HL-60/S4 treated with phorbol 12-myristate 13-acetate at 8.2 ng/mL for 4 days and 3 days (cell line): ENCODE data around the gene VANGL1.

ENCODE experiments used
- in situ Hi-C: fragments of 300-500 bp; cut with MboI; formaldehyde crosslinking; loops from 2 replicates; pipeline ENCODE4 v1.15.0; 2022; ENCODE audit warnings: low sequenced_read_pairs

Gene VANGL1

DNA sequence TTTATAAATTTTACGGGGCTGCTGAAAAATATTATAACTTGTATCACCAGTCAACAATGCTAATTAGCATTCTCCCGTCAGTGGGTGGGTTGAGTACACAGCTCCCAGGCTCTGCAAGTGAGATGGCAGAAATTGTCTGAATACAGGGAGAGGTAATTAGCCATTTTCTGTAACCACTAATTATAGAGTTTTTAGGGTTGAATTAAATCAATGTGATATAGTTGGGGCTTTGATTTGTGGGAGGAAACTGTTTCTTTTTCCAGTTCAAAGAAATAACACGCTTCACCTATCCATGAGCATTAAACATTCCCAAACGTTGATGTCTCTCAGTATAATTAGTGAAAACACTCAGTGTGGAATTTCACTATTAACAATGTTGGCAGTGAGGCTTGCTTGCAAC is 1.5 kb downstream of the VANGL1 start:
- in situ Hi-C loops = no loop called here

DNA sequence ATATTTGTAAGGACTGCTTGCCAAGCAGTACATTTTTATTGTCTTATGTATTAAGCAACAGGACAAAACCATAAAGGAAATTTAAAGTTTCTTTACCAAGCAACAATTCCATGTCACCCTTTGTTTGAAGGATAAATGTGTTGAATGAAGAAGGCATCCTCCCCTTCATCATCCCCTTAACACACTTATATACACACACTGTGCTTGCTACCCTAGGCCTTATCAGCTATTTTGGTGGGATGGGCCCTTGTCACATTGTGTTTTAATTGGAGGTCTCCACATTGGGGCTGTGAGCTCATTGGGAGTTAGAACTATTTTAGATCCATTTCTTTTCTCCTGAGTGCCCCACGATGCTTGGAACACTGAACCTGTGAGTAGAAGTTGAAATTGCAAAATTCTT is 1.9 kb downstream of the VANGL1 start:
- in situ Hi-C loops = no loop called here

DNA sequence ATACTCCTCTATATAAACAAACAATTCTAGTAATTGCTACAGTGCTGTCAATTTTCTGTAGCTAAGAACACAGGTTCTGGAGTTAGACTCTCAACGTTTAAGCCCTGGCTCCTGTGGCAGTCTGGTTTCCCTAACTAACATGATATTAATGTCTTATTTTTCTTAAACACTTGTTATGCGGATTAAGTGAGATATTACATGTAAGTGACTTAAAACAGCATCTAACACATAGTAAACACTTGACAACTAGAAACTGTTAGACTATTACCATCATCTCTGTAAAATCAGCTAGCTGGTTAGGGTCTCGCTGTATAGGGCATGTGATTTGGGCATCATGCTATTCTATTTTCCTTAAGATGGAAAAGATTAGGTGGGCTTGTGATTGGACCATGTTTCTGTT is 2.3 kb downstream of the VANGL1 start:
- in situ Hi-C loops = no loop called here

DNA sequence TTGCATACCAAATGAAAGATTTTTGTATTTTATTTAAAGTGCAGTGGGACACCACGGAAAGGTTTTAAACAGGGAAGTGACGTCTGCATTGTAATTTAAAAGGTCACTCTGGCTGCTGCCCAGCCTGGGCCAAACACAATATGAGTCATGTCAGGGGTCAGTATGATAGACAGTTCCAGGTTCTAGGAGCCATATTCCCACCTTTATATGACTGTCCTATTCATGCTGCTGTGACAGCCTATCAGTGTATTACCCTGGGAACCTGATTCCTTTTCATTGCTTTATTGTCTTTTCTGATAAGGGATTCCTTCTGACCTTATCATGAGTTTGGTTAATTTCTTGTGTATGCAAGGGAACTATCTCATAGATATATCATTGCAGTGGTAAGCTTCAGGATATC is 5.3 kb downstream of the VANGL1 start:
- in situ Hi-C loops = no loop called here

DNA sequence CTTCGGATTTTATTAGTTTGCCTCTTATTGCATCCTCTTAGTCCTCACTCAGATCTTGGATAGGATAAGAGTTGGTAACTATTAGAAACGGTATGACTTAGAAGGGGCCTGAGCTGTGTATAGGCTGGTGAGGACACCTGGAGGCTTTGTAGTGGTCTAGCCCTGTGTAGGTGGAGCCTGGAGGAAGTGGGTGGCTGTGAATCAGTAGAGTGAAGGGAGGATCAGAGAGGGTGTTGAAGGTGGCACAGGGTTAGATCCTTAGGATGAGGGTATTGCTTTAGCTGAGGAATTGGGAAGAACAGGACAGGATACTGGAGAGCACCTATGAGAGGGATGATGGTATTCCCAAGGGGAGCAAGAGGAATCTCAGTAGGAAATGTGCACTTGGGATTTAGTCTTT is 5.7 kb downstream of the VANGL1 start:
- in situ Hi-C loops = no loop called here

DNA sequence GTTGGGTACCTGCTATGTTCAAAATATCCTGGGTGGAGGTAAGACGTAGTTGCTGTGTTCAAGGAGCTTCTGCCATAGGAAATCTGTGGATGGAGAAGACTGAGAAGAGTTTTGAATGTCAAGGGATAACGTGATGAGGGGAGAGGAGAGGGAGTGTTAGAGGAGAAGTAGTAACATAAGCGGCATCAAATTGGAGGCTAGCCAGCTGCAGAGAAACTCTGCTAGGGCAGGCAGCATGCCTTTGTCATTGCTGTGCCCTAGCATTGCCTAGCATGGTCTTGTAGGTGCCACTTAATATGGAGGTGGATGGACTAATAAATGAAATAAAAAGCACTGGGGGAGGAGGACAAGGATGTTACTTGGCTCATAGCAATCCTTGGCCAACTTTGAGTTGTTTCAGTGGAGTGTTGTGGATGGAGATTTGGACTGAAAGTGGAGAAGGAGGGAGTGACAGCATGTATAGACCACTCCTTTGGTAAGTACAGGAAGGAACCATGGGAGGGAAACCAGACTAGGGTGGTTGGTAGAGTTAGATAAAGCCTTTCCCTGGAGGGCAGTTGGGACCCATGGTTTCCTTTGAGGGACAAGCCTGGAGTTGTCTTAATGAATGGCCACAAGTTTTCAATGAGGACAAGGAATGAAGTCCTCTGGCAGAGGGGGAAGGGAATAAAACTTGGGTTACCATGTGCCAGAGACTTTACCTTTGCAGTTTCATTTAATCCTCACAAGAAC is 6.3 kb downstream of the VANGL1 start:
- in situ Hi-C loops = no loop called here

DNA sequence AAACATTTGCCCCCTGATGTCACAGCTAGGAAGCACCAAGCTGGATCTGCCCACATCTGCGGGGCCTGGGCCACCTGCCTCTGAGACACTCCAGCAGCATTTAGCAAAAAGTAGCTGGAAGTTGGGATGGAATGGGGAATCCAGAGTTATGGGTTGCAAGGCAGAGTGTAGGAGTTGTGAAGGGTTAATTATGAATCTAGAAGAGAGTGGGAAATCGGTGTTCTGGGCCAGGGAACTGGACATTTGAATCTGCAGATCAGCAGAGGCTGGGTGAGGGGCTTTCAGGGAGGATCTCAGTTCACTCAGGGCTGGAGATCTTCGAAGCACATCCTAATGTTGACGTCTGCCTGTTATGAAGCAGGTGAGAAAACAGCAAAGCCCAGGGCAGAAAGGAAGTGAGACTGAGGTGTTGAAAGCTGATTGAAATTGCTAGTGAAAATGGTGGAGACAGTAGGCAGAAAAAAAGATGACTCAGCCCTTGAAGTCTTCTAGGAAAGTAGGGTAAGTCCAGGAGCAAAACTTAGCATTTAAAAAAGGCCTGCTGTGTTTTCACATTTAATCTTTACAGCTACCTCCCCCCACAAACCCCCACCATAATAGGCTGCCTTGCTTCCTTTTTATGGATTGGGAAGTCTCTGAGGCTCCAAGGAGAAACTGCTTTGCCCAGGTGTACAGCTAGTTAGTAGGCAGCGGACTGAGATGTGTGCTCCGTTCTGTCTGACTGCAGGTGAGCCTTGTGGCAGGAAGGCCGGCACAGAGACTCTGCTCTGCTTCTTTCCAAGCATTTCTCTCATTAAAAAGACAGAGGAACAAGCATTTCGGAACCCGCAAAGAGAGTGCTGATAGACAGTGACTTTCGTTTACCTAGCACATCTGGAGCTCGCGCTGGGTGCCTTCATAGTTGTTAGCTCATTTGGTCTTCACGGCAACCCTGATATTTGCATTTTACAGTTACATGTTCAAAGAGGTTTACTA is 7.2 kb downstream of the VANGL1 start:
- in situ Hi-C loops = no loop called here

DNA sequence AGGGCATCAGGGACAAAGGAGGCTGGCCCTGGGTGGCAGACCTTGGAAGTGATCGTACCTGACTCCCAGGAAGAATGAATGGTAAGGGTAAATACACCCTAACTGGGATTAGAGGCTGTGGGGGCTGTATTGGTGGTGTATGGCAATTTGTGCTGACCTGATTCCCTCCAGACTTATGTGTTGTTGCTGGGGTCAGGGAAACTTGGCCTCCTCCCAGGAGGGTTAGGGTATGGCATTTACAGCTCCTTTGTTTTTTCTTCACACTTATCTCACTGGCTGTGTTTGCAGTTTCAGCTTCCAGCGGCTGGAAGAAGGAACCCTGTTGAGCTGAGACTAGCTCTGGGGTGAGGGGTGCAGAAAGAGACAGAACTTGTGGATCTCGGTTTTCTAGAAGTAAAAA is 8.2 kb downstream of the VANGL1 start:
- in situ Hi-C loops = no loop called here

DNA sequence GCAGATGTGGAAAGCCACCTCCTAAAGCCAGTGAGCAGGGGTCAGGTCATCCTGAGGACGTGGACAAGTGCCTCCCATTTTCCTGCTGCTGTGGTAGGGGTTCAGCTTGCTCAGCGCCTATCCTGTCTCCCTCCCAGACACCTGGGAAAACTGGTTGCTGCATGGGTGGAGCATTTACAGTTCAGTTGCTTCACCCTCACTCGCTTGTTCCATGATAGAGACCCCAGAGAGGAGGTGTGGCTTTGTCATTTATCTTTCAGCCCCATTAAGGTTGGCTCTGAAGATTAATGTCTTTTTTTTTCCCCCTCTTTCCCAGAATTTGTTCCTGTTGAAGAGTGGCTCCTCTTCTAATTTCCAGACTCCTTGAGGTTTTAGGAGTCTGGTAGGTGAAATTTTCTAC is 9.2 kb downstream of the VANGL1 start:
- in situ Hi-C loops = no loop called here

DNA sequence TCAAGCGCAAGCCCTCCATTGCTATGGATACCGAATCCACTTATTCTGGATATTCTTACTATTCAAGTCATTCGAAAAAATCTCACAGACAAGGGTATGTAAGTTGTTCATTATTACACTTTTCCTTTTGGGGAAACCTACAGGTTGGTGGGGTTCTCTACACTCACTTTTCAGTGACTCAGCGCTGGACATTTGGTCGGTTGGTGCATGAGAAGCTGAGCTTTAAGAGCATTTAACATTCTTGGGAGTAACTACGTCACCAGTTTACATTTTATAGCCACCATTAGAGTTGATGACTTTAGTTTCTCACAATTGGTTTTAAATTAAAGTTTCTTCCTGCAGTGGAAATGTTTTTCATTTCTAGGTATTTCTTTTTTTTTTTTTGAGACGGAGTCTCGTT is 9.6 kb downstream of the VANGL1 start:
- in situ Hi-C loops = no loop called here

DNA sequence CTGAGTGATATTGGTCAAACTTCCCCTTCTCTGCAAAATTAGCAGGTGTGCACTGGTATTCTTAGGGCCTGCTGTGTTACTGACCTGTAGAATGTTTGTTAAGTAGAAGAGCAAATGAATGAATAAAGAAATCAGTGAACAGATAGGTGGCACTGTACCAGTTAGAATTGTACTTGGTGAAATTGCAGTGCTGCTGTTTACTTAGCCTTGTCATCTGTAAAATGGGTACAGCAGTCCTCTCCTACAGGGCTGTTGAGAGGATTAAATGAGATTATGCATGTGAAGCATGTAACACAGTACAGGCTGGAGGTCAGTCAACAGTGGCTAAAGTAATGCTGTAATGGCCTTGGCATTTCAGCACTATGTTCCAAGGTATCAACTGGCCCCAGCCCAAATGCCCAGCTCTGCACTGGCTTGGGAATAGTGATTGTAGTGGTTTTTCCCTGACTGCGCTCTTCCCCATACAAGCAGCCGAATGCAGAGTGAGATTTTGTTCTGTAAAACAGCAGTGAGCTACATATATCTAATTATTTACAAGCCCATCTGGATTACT is 10.5 kb downstream of the VANGL1 start:
- in situ Hi-C loops = no loop called here

DNA sequence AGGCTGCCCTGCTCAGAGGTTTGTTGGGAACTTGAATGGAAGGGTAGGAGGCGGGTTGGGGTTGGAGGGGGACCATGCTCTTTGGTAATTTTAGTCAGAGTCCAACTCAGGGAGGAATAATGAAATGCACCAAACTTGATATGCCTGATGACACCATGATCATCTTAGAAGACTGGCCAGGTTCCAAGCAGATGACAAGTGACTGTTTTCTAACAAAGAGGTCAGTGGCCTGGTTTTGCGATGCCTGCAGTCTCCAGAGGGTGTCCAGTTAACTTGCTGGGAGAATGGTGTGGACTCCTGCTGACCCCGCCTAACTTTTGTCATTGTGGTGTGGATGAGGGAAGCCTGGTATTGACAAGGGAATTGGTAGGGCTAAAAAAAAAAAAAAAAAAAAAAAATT is 12.4 kb downstream of the VANGL1 start:
- in situ Hi-C loops = no loop called here

DNA sequence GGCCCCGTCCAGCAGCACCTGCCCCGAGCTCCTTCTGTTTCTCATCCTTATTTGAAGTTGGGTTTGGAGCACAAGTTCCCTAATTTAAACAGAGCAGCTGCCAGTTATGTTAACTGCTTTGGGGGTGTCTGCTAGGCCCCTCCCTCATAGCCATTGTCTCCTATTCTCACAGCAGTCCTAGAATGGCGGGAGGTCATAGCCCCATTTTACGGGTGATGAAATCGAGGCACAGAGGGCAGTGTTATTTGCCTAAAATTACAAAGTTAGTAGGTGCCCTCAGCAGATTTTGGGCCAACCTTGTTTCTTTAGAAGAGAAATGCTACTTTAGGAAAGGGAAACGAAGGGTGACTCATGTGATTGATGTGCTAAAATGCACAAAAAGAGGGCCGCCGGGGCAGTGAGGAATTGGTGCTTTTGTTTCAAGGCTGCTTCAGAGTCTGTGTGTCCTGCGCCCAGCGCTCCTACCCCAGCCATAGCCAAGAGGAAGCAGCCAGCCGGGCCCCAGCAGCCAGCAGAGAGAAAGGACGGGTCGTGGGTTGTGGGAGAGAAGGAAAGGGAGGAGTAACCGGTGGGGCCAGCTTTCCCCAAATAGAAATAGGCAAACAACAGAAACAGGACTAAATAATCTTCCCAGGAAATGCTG is 13.0 kb downstream of the VANGL1 start:
- in situ Hi-C loops = no loop called here

DNA sequence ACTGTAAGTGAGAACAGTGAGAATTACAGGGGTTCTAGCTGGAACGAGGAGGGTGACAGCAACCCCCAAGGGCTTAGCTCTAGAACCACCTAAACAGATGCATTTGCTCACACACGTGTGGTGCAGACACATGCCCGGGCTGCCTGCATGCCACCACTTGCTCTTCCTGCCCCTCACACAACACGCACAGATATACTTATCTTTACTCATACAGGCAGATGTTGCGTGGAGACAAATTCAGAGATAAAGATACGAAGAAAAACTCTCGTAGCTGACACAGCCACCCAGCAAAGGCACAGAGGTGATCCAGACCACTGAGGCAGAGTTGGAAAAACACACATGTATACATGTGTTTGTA is 13.5 kb downstream of the VANGL1 start:
- in situ Hi-C loops = no loop called here

DNA sequence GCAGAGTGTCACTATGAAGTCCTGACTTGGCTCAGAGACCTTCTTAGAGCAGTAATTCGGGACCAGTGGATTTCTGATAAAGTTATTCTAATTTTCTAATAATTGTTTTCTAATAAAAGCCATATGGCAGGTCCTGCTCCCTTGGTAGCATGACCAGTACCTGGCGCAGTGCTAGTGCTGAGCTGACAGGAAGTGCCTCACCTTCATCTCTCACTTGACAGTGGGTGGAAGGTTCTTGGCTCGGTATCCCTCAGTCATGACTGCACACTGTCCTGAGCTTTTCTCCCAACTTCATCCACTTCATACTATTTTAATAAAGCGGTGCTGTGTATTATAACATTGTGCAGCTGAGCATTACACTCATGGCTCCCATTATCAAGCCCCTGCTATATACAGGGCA is 14.1 kb downstream of the VANGL1 start:
- in situ Hi-C loops = no loop called here

DNA sequence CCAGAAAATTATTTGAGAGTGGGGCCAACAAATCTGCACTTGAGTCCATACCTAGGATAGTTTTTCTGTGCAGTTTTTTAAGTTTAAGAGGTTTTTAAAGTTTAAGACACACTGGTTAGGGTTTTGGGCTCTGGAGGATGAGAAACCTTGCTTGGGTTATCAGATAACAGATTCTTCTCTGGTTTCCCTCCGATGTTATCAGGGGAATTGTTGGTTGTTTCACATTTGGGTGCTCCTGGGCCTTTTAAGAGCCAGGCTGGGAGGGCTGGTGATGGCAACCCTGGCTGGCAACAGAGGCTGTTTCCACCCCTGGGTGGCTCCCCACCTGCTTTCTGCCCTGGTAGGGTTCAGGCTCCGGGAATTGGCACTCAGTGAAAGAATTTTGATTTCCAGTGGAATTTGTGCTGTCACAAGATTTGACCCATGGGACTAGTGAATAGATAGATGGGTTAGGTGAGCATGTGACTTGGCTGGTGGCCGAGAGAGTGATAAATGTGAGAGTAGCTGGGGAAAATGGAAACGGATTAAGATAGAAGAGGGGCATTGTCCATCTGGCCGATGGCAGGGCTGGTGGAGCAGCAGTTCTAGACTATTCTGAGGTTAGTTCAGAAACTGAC is 14.8 kb downstream of the VANGL1 start:
- in situ Hi-C loops = no loop called here

DNA sequence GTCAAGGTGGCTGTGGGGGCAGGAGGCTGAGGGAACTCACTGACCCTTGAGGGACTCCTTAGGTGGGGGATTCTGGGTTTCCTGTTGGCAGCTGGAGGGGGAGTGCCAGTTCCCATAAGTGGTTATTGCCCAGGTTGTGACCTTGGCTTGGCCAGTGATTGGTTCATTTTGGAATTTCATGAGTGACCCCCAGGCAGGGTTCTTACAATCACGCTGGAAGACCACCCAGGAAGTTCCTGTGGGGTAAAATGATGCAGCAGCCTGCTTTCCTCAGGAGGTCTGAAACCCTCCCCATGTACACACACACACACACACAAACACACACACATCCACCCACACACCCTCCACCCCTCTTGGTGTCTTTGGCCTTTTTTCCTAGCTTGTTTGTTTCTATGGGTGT is 16.9 kb downstream of the VANGL1 start:
- in situ Hi-C loops = no loop called here

DNA sequence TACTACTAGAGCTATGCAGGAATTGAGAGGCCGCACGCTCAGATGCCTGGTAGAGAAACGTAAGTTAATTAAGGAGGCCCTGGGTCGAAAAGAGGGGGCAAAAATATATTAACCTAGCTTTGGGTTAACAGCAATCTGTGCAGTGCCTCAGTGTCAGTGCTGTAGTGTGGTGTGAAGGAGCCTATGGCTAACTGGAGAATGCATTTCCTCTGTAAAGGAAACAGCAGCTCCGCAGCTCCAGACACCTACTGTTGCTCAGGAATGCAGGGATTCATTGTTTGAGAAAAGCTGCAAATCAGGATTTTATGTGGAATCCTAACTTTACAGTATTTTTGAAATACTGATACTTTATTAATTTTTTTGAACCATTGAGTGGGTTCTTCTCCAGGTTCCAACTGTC is 18.4 kb downstream of the VANGL1 start:
- in situ Hi-C loops = no loop called here

DNA sequence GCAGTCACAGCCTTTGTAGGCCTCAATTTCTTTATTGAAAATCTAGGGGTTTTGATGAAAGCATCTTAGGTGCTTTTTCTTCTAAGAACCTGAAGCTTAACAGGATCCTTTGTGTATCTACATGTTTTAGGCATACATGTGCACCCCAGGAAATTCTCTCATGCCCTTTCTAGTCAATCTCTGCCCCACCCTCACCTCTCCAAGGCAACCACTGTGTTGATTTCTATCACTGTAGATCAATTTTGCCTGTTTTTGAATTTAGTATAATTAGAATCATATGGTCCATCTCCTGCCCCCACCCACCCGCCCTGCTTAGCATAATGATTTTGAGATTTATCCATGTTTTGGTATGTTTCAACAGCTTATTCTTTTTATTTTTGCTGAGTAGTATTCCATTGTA is 19.4 kb downstream of the VANGL1 start:
- in situ Hi-C loops = no loop called here

DNA sequence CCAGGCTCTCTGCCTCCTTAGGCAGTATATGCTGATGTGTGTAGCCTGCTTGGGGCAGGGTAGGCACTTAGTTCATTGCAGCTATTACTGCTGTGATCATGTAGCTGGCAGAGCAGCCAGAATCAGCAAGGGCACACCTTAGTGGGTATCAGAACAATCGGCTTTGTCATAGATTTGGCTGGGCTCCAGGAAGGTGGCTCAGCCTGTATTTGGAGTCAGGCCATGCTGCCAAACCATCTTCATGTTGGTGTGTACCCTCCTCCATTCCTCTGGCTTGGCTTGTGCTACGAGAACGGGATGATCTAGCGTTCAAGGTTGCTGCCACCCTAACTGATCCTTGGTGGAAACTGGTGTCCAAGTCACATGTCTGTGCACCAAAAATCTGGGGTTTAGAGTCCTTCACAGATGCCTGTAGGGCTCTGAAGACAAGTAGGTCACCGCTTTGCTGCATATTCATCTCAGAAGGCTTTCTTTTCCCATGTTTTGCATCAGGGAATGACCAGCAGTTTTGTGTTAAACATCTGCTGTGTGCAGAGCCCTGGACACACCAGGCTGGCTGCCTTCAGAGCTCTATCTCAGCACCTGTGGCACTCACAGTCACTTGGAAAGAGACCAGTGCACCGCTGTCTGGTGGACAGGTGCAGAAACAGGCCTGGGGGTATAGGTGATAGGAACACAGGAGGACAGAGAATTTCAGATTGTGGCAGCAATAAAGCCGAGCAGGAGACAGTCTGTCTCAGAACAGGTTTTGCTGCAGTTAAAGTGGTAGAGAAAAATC is 23.7 kb downstream of the VANGL1 start:
- in situ Hi-C loops = no loop called here
